Activated CD4-positive, alpha-beta T cell treated with anti-CD3 and anti-CD28 coated beads, Interleukin-2, amount 10 ng/mL, durations not matched to agents 24 days and 14 days (primary cell): ENCODE results near the gene RAB11FIP4. TPM values are rescaled to one million over a fixed set of nuclear protein-coding genes. Genes with fewer than 3 reads are reported as not detected.

Experiments
- DNase-seq: peaks from one replicate; pipeline ENCODE4 v3.0.0; 2022
- H3K27ac Mint-ChIP-seq: one replicate; pipeline ENCODE4 v1.8.0; 2022; ENCODE audit warnings: mild to moderate bottlenecking, mixed read lengths
- H3K27me3 Mint-ChIP-seq: one replicate; pipeline ENCODE4 v1.8.0; 2022; ENCODE audit warnings: mixed read lengths
- H3K36me3 Mint-ChIP-seq: one replicate; pipeline ENCODE4 v1.8.0; 2022; ENCODE audit warnings: low read depth, mild to moderate bottlenecking, mixed read lengths
- H3K4me1 Mint-ChIP-seq: one replicate; pipeline ENCODE4 v1.8.0; 2021; ENCODE audit warnings: mixed read lengths
- H3K4me3 Mint-ChIP-seq: one replicate; pipeline ENCODE4 v1.8.0; 2022; ENCODE audit warnings: mild to moderate bottlenecking, moderate library complexity, mixed read lengths
- H3K9me3 Mint-ChIP-seq: one replicate; pipeline ENCODE4 v1.8.0; 2021; ENCODE audit warnings: mixed read lengths
- intact Hi-C: fragments of 100-400 bp; cut with micrococcal nuclease; formaldehyde crosslinking; loops from one replicate; pipeline ENCODE4 v1.15.1; 2023
- total RNA-seq: library from RNA; stranded (reverse); gene quantifications from 2 replicates; pipeline ENCODE4 v1.2.3, GENCODE V29; 2022

Gene RAB11FIP4
- total RNA-seq, 1 donor from 2014 or later: 24.3 TPM

- no peaks in the 10 kb centered on the region for H3K27me3 Mint-ChIP-seq
- intact Hi-C loops: loop anchor here (5.0 kb wide), 1 partner anchor 178 kb away; the partner anchor contains the start of gene EVI2B
- H3K36me3 Mint-ChIP-seq: peaks cover 6% of the 10 kb centered on the region
- DNase-seq: no peak
- H3K4me3 Mint-ChIP-seq: peak overlapping the region; percentile 94
- peaks cover 63% of the 10 kb centered on the region for H3K4me1 Mint-ChIP-seq
- H3K27ac Mint-ChIP-seq: peak overlapping the region; percentile 3
- no peaks in the 10 kb centered on the region for H3K9me3 Mint-ChIP-seq
Observed at GRCh38 chr17:31490019-31490650, 98.7 kb downstream of the RAB11FIP4 start.

DNA sequence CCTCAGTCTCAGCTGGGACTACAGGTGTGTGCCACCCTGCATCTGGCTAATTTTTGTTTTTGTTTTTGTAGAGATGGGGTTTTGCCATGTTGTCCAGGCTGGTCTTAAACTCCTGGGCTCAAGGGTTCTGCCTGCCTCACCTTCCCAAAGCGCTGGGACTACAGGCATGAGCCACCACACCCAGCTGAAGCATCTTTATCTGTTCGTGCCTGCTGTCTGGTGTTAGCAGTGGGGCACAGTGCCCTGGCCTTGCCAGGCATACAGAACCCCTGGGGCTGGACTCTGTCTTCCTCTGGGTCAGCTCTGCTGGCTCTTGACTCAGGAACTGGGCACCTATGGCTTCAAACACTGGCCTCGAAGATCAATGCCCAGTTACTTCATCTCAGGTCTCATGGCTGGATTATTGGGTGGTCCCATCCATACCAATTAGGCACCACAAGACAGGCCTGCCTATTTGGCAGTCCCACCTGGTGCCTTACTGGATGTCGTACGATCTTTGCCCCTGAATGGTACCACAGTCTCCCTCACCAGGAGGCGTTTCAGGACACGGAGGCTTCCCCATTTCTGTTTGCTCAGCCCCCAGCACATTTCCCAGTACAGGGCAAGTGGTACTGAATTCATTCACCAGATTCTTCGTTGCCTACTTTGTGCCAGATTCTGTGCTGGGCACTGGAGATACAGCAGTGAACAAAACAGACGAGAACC is 99.3 kb downstream of the RAB11FIP4 start:
- Mint-ChIP-seq H3K9me3 (no peaks in the 10 kb centered on the region), H3K4me3 (peak overlapping the region; percentile 94)

GRCh38 chr17:31491376-31492131 is 100.1 kb downstream of the RAB11FIP4 start:
- Mint-ChIP-seq H3K4me3 (peak overlapping the region; percentile 38), H3K4me1 (peaks cover 66% of the 10 kb centered on the region), H3K27me3 (no peaks in the 10 kb centered on the region), H3K27ac (peak overlapping the region; percentile 71), H3K9me3 (no peaks in the 10 kb centered on the region), H3K36me3 (peaks cover 6% of the 10 kb centered on the region)
- DNase-seq: peak; percentile 64
- intact Hi-C loops: loop anchor here (5.0 kb wide), 1 partner anchor 179 kb away; the partner anchor contains the start of gene EVI2B

More for the DNA sequence above, 99.3 kb downstream of the RAB11FIP4 start:
- Mint-ChIP-seq H3K27ac (peak overlapping the region; percentile 45), H3K27me3 (no peaks in the 10 kb centered on the region), H3K4me1 (peaks cover 66% of the 10 kb centered on the region), H3K36me3 (peaks cover 6% of the 10 kb centered on the region)
- no peak for DNase-seq
- intact Hi-C loops: loop anchor here (5.0 kb wide), 1 partner anchor 179 kb away; the partner anchor contains the start of gene EVI2B

DNA sequence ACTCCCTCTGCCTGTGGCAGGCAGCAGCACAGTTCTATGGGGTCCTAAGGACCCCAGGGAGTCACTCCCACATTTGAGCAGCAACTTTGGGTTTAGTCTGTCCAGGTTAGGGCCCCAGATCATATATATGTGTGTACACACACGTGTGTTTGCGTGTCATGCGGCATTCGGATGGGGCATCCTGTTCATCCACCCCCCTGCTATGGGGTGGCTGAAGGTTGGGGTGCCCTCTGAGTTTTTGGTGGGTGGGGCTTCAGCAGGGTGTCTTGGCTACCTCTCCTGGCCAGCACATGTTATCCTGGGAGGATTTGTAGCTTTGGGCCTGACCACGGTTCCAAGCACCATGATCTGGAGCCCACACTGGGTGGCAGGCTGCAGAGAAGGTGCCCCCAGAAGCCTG is 100.7 kb downstream of the RAB11FIP4 start:
- H3K4me1 Mint-ChIP-seq: peaks cover 62% of the 10 kb centered on the region
- H3K36me3 Mint-ChIP-seq: peaks cover 6% of the 10 kb centered on the region
- intact Hi-C loops: loop anchor here (5.0 kb wide), 1 partner anchor 180 kb away; the partner anchor contains the start of gene EVI2B
- no peaks in the 10 kb centered on the region for H3K9me3 Mint-ChIP-seq
- H3K4me3 Mint-ChIP-seq: peak overlapping the region; percentile 10
- no peak for DNase-seq
- H3K27me3 Mint-ChIP-seq: no peaks in the 10 kb centered on the region
- peak overlapping the region; percentile 71 for H3K27ac Mint-ChIP-seq

- H3K27ac Mint-ChIP-seq: peak overlapping the region; percentile 94
- H3K9me3 Mint-ChIP-seq: no peaks in the 10 kb centered on the region
- intact Hi-C loops: loop anchor here (1.0 to 5.0 kb wide), 2 partner anchors 15 to 181 kb away; partner anchors contain the start of gene EVI2B
- DNase-seq: peak; percentile 80
- H3K27me3 Mint-ChIP-seq: no peaks in the 10 kb centered on the region
- H3K4me1 Mint-ChIP-seq: peaks cover 62% of the 10 kb centered on the region
- H3K4me3 Mint-ChIP-seq: peak overlapping the region; percentile 62
- peaks cover 6% of the 10 kb centered on the region for H3K36me3 Mint-ChIP-seq
Observed at GRCh38 chr17:31492880-31493655, 101.6 kb downstream of the RAB11FIP4 start.

DNA sequence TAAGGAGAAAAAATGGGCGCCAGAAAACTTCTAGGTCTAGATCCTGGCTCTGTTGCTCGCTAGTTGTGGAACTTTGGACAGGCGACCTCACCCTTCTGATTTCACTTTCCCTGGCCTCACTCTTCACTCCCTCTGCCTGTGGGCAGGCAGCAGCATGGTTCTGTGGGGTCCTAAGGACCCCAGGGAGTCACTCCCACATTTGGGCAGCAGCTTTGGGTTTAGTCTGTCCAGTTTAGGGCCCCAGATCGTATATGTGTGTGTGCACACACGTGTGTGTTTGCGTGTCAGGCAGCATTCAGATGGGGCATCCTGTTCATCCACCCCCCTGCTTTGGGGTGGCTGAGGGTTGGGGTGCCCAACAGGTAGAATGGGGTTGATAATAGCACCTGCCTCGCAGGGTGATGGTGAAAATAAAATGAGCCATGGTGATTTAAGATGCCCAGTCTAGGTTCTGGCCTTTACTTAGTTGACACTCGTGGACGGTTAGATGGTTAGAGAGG is 102.2 kb downstream of the RAB11FIP4 start:
- Mint-ChIP-seq H3K4me3 (peak overlapping the region; percentile 62), H3K27me3 (no peaks in the 10 kb centered on the region), H3K9me3 (no peaks in the 10 kb centered on the region), H3K27ac (peak overlapping the region; percentile 94), H3K4me1 (peaks cover 66% of the 10 kb centered on the region), H3K36me3 (peaks cover 6% of the 10 kb centered on the region)
- peak; percentile 71 for DNase-seq
- intact Hi-C loops: loop anchor here (1.0 to 5.0 kb wide), 2 partner anchors 15 to 181 kb away; partner anchors contain the start of gene EVI2B

DNA sequence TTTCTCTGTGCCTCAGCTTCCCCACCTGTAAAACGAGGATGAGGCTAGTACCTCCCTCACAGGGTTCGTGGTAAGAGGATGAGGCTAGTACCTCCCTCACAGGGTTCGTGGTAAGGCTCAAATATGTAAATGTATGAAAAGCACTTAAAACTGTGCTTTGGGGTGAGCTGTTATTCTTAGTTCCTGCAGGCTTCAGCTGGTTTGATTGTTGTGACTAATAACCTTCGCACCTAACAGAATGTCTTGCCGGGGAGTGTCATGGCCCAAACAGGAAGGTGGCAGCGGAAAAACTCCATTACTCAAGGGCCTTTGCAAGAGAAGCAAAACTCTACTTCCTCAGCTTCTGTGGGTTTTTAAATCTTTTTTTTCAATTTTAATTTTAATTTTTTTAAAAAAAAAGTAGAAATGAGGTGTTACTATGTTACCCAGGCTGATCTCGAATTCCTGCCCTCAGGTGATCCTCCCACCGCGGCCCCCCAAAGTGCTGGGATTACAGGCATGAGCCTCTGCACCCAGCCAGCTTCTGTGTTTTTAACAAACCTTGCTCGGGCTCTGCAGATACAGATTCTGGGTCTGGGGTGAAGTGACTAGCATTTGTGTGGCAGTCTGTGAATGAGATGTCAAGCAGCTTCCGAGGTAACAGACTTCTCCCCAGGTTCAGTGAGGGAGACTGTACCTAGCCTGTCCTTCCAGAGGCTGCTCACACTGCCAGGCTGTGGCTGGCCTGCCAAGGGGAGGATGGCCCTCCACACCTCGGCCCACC is 103.0 kb downstream of the RAB11FIP4 start:
- H3K4me1 Mint-ChIP-seq: peaks cover 62% of the 10 kb centered on the region

DNA sequence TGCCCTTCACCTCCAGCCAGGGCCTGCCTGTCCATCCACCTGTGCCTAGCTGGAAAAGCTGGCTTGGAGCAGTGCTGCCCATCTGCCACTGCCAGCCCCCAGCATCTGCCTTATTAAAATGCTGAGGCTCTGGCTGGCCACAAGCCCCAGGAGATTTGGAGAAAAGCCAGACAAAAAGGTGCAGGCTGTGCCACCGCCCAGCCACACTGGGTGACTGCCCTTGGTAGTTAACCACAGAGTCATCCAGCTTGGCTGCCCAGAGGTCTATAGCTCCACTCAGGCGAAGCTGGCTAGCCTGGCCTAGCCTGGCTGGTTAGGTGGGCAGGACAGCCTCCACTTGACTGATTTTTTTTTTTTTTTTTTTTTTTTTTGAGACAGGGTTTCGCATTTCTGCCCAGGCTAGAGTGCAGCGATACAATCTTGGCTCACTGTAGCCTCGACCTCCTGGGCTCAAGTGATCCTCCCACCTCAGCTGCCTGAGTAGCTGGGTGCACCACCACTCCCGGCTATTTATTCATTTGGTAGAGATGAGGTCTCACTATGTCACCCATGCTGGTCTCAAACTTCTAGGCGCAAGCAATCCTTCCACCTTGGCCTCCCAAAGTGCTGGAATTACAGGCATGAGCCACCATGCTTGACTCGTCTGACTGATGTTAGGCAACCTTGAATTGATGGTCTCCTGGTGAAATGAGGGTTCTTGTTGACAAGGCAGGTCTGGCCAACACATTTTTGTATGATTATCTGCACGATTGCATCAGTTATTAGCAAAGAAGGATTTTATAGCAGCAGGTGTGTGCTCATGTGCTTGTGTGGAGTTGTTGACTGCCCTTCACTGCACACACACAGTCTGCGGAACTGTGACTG is 103.8 kb downstream of the RAB11FIP4 start:
- H3K4me3 Mint-ChIP-seq: peak overlapping the region; percentile 56
- H3K36me3 Mint-ChIP-seq: peaks cover 6% of the 10 kb centered on the region
- no peaks in the 10 kb centered on the region for H3K27me3 Mint-ChIP-seq
- H3K4me1 Mint-ChIP-seq: peaks cover 61% of the 10 kb centered on the region
- H3K27ac Mint-ChIP-seq: peak overlapping the region; percentile 86
- intact Hi-C loops: no loop called here
- DNase-seq: no peak
- H3K9me3 Mint-ChIP-seq: no peaks in the 10 kb centered on the region

More for the DNA sequence above, 103.0 kb downstream of the RAB11FIP4 start:
- Mint-ChIP-seq H3K27me3 (no peaks in the 10 kb centered on the region), H3K36me3 (peaks cover 6% of the 10 kb centered on the region), H3K9me3 (no peaks in the 10 kb centered on the region), H3K4me3 (peak overlapping the region; percentile 62), H3K27ac (peak overlapping the region; percentile 94)
- peak; percentile 89 for DNase-seq
- intact Hi-C loops: loop anchor here (5.0 kb wide), 1 partner anchor 182 kb away; the partner anchor contains the start of gene EVI2B

DNA sequence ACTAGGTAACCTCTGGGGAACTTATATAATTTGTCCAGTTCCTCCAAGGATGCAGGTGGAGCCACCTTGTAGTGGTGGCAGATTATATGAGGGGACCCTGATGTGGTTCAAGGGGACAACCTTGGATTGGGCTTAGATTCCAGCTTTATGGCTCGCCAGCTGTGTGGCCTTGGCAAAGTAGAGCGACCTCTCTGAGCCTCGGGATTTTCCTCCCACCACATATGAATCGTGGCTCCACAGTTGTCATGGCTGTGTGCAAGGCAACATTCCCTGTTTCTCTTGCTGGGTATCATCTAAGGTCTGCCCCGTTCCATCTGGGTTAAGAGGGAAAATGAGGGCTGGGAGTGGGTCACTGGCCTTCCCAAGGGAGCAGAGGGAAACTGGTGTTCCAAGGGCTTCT is 104.6 kb downstream of the RAB11FIP4 start:
- intact Hi-C loops: no loop called here
- Mint-ChIP-seq H3K4me1 (peaks cover 57% of the 10 kb centered on the region), H3K4me3 (no peak overlapping the region), H3K27me3 (no peaks in the 10 kb centered on the region), H3K27ac (no peak overlapping the region), H3K9me3 (no peaks in the 10 kb centered on the region), H3K36me3 (peaks cover 6% of the 10 kb centered on the region)
- no peak for DNase-seq

DNA sequence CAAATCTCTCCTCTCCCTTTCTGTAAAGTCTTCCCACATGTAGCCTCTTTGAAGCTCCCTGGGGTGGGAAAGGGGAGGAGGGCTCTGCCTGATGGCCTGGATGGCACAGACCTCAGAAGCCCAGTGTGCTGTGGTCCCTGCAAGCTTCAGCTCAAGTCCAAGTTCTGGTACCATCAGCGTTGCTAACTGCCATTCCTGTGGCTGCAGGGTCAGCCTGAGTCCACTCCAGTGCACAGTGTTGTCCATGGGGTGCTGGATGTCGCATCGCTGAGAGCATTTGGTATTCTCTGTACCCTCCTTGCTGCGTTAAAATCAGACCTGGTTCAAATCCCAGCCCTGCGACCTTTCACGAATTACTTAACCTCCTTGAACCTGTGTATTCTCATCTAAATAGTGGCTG is 105.1 kb downstream of the RAB11FIP4 start:
- no peak overlapping the region for H3K4me3 Mint-ChIP-seq
- DNase-seq: no peak
- peaks cover 53% of the 10 kb centered on the region for H3K4me1 Mint-ChIP-seq
- no peaks in the 10 kb centered on the region for H3K9me3 Mint-ChIP-seq
- H3K27me3 Mint-ChIP-seq: no peaks in the 10 kb centered on the region
- no peak overlapping the region for H3K27ac Mint-ChIP-seq
- peaks cover 3% of the 10 kb centered on the region for H3K36me3 Mint-ChIP-seq
- intact Hi-C loops: no loop called here

DNA sequence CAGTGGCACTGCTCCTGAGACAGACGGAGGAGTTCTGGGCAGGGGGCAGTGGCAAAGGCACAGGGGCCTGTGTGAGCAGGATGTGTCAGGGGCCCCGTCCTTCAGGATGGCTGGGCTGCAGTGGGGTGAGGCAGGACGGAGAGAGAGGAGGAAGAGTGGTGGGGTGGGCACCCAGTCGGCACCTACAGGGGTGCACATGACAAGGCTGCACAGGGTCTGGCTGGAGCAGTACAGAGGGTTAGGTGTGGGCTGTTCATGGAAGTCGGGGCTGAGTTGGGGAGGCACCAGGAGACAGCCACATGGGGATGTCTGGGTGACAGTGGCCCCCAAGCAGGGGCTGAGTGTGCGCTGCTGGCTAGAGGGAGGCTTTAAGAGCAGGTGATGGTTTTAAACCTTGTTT is 106.0 kb downstream of the RAB11FIP4 start:
- H3K36me3 Mint-ChIP-seq: peaks cover 1% of the 10 kb centered on the region
- H3K9me3 Mint-ChIP-seq: no peaks in the 10 kb centered on the region
- H3K4me3 Mint-ChIP-seq: no peak overlapping the region
- H3K27ac Mint-ChIP-seq: no peak overlapping the region
- DNase-seq: no peak
- intact Hi-C loops: no loop called here
- no peaks in the 10 kb centered on the region for H3K27me3 Mint-ChIP-seq
- peaks cover 46% of the 10 kb centered on the region for H3K4me1 Mint-ChIP-seq
